OCI-M1 (cell line): ENCODE results near the gene SEZ6.
A peak's percentile ranks its signal among the peaks of the same experiment; 100 is the strongest.

ENCODE experiments used
- DNase-seq: peaks from one replicate; lab custom pipeline; 2025; lab: John Stamatoyannopoulos, UW

Gene SEZ6

GRCh38 chr17:29000973-29001372 lies 4.9 kb downstream of the SEZ6 start:
- DNase-seq: no peak

- no peak for DNase-seq
These were observed 6.6 kb downstream of the SEZ6 start for GRCh38 chr17:28999206-28999605.

- no peak for DNase-seq
These were observed 8.0 kb downstream of the SEZ6 start for GRCh38 chr17:28997806-28998205.

GRCh38 chr17:28996554-28997096 lies 9.2 kb downstream of the SEZ6 start:
- no peak for DNase-seq

GRCh38 chr17:28993645-28994426 lies 12.0 kb downstream of the SEZ6 start:
- DNase-seq: no peak

- no peak for DNase-seq
These were observed 12.9 kb downstream of the SEZ6 start for GRCh38 chr17:28992625-28993600.

GRCh38 chr17:28992185-28992584 lies 13.6 kb downstream of the SEZ6 start:
- no peak for DNase-seq

GRCh38 chr17:28991779-28992178 lies 14.1 kb downstream of the SEZ6 start:
- no peak for DNase-seq

- DNase-seq: no peak
These were observed 16.8 kb downstream of the SEZ6 start for GRCh38 chr17:28989028-28989427.

- no peak for DNase-seq
These were observed 17.4 kb downstream of the SEZ6 start for GRCh38 chr17:28988475-28988874.

GRCh38 chr17:28986714-28987655 lies 18.8 kb downstream of the SEZ6 start:
- no peak for DNase-seq

- no peak for DNase-seq
These were observed 19.7 kb downstream of the SEZ6 start for GRCh38 chr17:28985950-28986713.

- DNase-seq: peak; percentile 48
These were observed 22.3 kb downstream of the SEZ6 start for GRCh38 chr17:28983286-28984230.

GRCh38 chr17:28982131-28982793 lies 23.6 kb downstream of the SEZ6 start:
- DNase-seq: peak; percentile 35

- DNase-seq: no peak
These were observed 27.4 kb downstream of the SEZ6 start for GRCh38 chr17:28978356-28978964.

GRCh38 chr17:28977659-28978355 lies 28.0 kb downstream of the SEZ6 start:
- DNase-seq: no peak

GRCh38 chr17:28975646-28976045 lies 30.2 kb downstream of the SEZ6 start:
- no peak for DNase-seq

- no peak for DNase-seq
These were observed 30.8 kb downstream of the SEZ6 start for GRCh38 chr17:28975031-28975430.
